GM10248 (cell line): ENCODE measurements around the gene TNFAIP8L1.

Experiments used
- CTCF ChIA-PET: fragments of 300-600 bp; sonication (Branson Sonifier 250); formaldehyde crosslinking; extraction: SDS; loops from one replicate; lab custom pipeline; 2021; ENCODE audit warnings: antibody characterized with exemption; lab: Yijun Ruan, JAX
- POLR2A ChIA-PET: fragments of 350-650 bp; sonication (Branson Sonifier 250); formaldehyde crosslinking; extraction: SDS; loops from one replicate; lab custom pipeline; 2020; ENCODE audit warnings: antibody characterized with exemption; lab: Yijun Ruan, JAX
- DNase-seq: peaks from one replicate; pipeline ENCODE4 v3.0.0; 2012; ENCODE audit errors: extremely low spot score
- TF ChIP-seq, protein P1 (sequence below): IDR thresholded peaks from 2 replicates; pipeline ENCODE4 v1.5.1; 2012; ENCODE audit warnings: mild to moderate bottlenecking, low read depth; ENCODE audit errors: extremely low read depth, missing control alignments, control extremely low read depth

The TNFAIP8L1 gene

DNA sequence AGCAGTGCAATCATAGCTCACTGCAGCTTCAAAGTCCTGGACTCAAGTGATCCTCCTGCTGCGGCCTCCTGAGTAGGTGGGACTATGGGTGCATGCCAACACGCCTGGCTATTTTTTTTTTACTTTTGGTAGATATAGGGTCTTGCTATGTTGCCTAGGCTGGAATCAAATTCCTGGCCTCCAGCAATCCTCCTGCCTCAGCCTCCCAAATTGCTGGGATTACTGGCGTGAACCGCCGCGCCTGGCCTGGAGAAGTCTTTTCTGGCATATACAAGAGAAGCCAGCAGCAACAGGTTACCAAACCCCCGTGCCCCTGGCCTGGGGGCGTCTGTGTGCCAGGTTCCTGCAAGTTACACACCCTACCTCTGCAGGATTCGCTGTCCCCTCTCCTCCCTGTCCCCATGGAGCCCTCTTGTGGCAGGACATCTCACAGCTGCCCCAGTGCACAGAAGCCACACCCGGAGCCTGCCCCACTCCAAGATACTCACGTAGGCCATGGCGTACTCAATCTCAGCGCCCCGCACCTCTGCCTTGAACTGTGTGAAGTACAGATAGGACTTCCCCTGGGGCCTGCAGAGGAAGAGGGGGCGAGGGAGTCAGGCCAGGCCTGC lies 21.0 kb downstream of the TNFAIP8L1 start:
- TF ChIP-seq, protein P1, sequence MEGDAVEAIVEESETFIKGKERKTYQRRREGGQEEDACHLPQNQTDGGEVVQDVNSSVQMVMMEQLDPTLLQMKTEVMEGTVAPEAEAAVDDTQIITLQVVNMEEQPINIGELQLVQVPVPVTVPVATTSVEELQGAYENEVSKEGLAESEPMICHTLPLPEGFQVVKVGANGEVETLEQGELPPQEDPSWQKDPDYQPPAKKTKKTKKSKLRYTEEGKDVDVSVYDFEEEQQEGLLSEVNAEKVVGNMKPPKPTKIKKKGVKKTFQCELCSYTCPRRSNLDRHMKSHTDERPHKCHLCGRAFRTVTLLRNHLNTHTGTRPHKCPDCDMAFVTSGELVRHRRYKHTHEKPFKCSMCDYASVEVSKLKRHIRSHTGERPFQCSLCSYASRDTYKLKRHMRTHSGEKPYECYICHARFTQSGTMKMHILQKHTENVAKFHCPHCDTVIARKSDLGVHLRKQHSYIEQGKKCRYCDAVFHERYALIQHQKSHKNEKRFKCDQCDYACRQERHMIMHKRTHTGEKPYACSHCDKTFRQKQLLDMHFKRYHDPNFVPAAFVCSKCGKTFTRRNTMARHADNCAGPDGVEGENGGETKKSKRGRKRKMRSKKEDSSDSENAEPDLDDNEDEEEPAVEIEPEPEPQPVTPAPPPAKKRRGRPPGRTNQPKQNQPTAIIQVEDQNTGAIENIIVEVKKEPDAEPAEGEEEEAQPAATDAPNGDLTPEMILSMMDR: peak; percentile 53
- ChIA-PET CTCF (interaction anchor here (1.0 to 2.0 kb wide), 5 partner anchors 9 to 93 kb away, joined by 3 to 11 read pairs (median 4); no protein-coding TSS in a partner anchor), POLR2A (no interaction called here)
- peak; percentile 48 for DNase-seq

DNA sequence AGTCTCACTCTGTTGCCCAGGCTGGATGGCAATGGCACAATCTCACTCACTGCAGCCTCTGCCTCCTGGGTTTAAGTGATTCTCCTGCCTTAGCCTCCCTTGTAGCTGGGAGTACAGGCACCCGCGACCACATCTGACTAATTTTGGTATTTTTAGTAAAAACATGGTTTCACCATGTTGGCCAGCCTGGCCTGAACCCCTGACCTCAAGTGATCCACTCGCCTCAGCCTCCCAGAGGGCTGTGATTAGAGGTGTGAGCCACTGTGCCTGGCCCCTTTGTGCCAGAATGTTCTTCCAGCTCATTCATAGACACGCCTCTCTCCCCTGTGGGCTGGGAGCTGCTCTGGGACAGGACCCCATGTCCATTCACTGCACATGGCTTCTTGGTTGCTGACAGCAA lies 21.7 kb downstream of the TNFAIP8L1 start:
- POLR2A ChIA-PET: interaction anchor here (0.7 kb wide), 1 partner anchor 610 kb away, joined by 10 read pairs; no protein-coding TSS in a partner anchor
- no peak for DNase-seq
- CTCF ChIA-PET: interaction anchor here (1.4 kb wide), 1 partner anchor 85 kb away, joined by 4 read pairs; no protein-coding TSS in a partner anchor
- TF ChIP-seq, protein P1: no peak

DNA sequence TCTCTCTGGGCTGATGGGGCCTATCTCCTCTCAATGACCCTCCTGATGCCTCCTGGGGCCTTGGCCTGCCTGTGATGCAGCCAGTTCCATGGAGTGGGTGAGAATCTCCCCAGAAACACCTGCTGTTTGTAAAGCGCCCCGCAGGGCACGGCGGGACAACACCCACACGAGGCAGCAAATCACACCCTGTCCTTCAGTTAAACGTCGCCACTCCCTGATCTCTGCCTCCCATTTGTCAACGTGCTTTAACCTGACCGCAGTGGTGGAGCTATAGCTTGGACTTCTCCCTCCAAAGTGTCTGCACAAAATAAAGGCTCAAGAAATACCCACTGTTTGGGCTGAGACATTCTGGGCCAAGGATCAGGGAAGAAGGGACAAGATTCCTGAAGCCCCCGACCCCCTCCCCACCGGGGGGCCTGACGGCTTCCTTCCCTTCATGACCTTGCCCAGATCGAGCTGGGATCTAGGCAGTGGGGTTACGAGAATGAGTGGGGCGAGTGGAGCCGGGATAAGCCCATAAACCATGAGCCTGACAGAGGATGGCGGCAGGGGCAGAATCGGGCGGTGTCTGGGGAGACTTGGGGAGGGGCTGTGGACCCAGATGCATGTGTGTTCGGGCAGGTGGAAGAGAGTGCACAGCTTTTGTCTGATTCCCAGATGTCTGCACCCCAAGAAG lies 22.8 kb downstream of the TNFAIP8L1 start:
- TF ChIP-seq, protein P1: no peak
- ChIA-PET POLR2A (interaction anchor here (0.6 kb wide), 1 partner anchor 662 kb away, joined by 6 read pairs; no protein-coding TSS in a partner anchor), CTCF (interaction anchor here (1.0 to 1.7 kb wide), 2 partner anchors 14 to 86 kb away, joined by 3 to 4 read pairs; no protein-coding TSS in a partner anchor)
- DNase-seq: no peak

GRCh38 chr19:4662812-4663211 lies 23.5 kb downstream of the TNFAIP8L1 start:
- ChIA-PET CTCF (interaction anchor here (1.0 to 1.7 kb wide), 2 partner anchors 15 to 87 kb away, joined by 3 to 4 read pairs; no protein-coding TSS in a partner anchor), POLR2A (interaction anchor here (0.6 kb wide), 1 partner anchor 661 kb away, joined by 6 read pairs; no protein-coding TSS in a partner anchor)
- no peak for DNase-seq
- TF ChIP-seq, protein P1: no peak

- ChIA-PET CTCF (interaction anchor here (1.3 kb wide), 1 partner anchor 29 kb away, joined by 4 read pairs; no protein-coding TSS in a partner anchor), POLR2A (no interaction called here)
- no peak for DNase-seq
- TF ChIP-seq, protein P1: no peak
Measured at GRCh38 chr19:4664642-4665041, 25.3 kb downstream of the TNFAIP8L1 start.

GRCh38 chr19:4669723-4670480 lies 30.6 kb downstream of the TNFAIP8L1 start, which contains the start of gene MYDGF:
Gene MYDGF, minus strand, starts transcription at chr19:4670342. Its CDS starts 8 bp downstream, at chr19:4670334.
- CTCF ChIA-PET: no interaction called here
- DNase-seq: peak; percentile 100
- POLR2A ChIA-PET: no interaction called here
- TF ChIP-seq, protein P1: no peak
